Type B pancreatic cell (in vitro differentiated cells): ENCODE measurements around the gene WDTC1. TPM values are rescaled to one million over a fixed set of nuclear protein-coding genes. Genes with fewer than 3 reads are reported as not detected.
A peak's percentile ranks its signal among the peaks of the same experiment; 100 is the strongest.
"Not testable (repeated sequence)": the region's sequence is repeated elsewhere in the genome, so short reads cannot be mapped to it uniquely, and the experiment has no call there.

ENCODE experiments used
- DNase-seq: peaks from one replicate; pipeline ENCODE4 v3.0.0; 2021; ENCODE audit warnings: mixed read lengths; ENCODE audit not compliant: unreplicated experiment; ENCODE audit errors: extremely low spot score
- H3K27ac Mint-ChIP-seq: 2 replicates; pipeline ENCODE4 v1.8.0; 2021; ENCODE audit warnings: mild to moderate bottlenecking, mixed read lengths
- H3K27me3 Mint-ChIP-seq: 2 replicates; pipeline ENCODE4 v1.8.0; 2021; ENCODE audit warnings: mixed read lengths
- H3K36me3 Mint-ChIP-seq: 2 replicates; pipeline ENCODE4 v1.8.0; 2021; ENCODE audit warnings: mixed read lengths
- H3K4me1 Mint-ChIP-seq: one replicate; pipeline ENCODE4 v1.8.0; 2021; ENCODE audit warnings: mixed read lengths; ENCODE audit not compliant: unreplicated experiment
- H3K4me3 Mint-ChIP-seq: 2 replicates; pipeline ENCODE4 v1.8.0; 2021; ENCODE audit warnings: mild to moderate bottlenecking, mixed read lengths
- H3K9me3 Mint-ChIP-seq: 2 replicates; pipeline ENCODE4 v1.8.0; 2021; ENCODE audit warnings: mixed read lengths
- total RNA-seq: library from RNA; stranded (reverse); gene quantifications from 2 replicates; pipeline ENCODE4 v1.2.1, GENCODE V29; 2021; ENCODE audit warnings: low replicate concordance
- TF ChIP-seq, protein P1 (sequence below): fragments of 200-600 bp; sonication (generic); conservative IDR thresholded peaks from 2 replicates; pipeline ENCODE4 v1.5.0; 2021; ENCODE audit warnings: antibody characterized with exemption, mild to moderate bottlenecking

WDTC1 gene
- total RNA-seq, 1 donor from 2014 or later, result 33.7 TPM

- Mint-ChIP-seq H3K36me3 (peaks cover 8% of the 10 kb centered on the region), H3K9me3 (no peaks in the 10 kb centered on the region), H3K4me3 (no peak overlapping the region), H3K27ac (no peak overlapping the region), H3K4me1 (no peaks in the 10 kb centered on the region), H3K27me3 (no peaks in the 10 kb centered on the region)
- no peak for DNase-seq
- TF ChIP-seq, protein P1, sequence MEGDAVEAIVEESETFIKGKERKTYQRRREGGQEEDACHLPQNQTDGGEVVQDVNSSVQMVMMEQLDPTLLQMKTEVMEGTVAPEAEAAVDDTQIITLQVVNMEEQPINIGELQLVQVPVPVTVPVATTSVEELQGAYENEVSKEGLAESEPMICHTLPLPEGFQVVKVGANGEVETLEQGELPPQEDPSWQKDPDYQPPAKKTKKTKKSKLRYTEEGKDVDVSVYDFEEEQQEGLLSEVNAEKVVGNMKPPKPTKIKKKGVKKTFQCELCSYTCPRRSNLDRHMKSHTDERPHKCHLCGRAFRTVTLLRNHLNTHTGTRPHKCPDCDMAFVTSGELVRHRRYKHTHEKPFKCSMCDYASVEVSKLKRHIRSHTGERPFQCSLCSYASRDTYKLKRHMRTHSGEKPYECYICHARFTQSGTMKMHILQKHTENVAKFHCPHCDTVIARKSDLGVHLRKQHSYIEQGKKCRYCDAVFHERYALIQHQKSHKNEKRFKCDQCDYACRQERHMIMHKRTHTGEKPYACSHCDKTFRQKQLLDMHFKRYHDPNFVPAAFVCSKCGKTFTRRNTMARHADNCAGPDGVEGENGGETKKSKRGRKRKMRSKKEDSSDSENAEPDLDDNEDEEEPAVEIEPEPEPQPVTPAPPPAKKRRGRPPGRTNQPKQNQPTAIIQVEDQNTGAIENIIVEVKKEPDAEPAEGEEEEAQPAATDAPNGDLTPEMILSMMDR, result no peak
These were observed 34.8 kb downstream of the WDTC1 start for GRCh38 chr1:27269276-27269675.

DNA sequence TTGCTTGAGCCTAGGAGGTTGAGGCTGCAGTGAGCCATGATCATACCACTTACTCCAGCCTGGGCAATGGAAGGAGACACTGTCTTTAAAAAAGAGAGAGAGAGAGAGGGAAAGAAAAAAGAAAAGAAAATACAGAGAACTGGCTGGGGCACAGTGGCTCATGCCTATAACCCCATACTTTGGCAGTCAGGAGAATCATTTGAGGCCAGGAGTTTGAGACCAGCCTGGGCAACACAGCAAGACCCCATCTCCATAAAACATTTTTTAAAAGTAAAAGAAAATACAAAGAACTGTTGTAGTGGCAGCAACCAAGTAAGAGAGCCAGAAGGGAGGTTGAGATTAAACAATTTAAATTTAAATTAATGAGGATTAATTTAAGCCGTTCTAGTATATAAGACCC is 39.8 kb downstream of the WDTC1 start:
- no peak for DNase-seq
- H3K27me3 Mint-ChIP-seq, result no peaks in the 10 kb centered on the region
- TF ChIP-seq, protein P1, result no peak
- no peak overlapping the region for H3K27ac Mint-ChIP-seq
- H3K4me3 Mint-ChIP-seq, result no peak overlapping the region
- H3K9me3 Mint-ChIP-seq, result peaks cover 7% of the 10 kb centered on the region
- H3K36me3 Mint-ChIP-seq, result peaks cover 30% of the 10 kb centered on the region
- no peaks in the 10 kb centered on the region for H3K4me1 Mint-ChIP-seq

DNA sequence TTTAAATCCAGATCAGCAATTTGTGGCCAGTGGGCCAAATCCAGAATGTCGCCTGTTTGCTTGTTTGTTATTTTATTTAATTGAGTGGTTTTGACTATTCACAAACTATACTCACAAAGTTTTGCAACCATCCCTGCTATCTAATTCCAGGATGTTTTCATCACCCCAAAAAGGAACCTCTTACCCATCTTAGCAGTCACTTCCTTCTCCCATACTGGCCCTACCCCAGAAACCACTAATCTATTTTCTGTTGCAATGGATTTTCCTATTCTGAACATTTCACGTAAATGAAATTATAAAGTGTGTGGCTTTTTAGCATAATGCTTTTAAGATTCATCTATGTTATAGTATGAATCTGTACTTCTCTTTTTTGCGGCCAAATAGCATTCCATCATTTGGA is 41.3 kb downstream of the WDTC1 start:
- peaks cover 27% of the 10 kb centered on the region for H3K36me3 Mint-ChIP-seq
- no peaks in the 10 kb centered on the region for H3K27me3 Mint-ChIP-seq
- no peak overlapping the region for H3K4me3 Mint-ChIP-seq
- peaks cover 7% of the 10 kb centered on the region for H3K9me3 Mint-ChIP-seq
- no peak overlapping the region for H3K27ac Mint-ChIP-seq
- TF ChIP-seq, protein P1, result no peak
- H3K4me1 Mint-ChIP-seq, result no peaks in the 10 kb centered on the region
- no peak for DNase-seq

DNA sequence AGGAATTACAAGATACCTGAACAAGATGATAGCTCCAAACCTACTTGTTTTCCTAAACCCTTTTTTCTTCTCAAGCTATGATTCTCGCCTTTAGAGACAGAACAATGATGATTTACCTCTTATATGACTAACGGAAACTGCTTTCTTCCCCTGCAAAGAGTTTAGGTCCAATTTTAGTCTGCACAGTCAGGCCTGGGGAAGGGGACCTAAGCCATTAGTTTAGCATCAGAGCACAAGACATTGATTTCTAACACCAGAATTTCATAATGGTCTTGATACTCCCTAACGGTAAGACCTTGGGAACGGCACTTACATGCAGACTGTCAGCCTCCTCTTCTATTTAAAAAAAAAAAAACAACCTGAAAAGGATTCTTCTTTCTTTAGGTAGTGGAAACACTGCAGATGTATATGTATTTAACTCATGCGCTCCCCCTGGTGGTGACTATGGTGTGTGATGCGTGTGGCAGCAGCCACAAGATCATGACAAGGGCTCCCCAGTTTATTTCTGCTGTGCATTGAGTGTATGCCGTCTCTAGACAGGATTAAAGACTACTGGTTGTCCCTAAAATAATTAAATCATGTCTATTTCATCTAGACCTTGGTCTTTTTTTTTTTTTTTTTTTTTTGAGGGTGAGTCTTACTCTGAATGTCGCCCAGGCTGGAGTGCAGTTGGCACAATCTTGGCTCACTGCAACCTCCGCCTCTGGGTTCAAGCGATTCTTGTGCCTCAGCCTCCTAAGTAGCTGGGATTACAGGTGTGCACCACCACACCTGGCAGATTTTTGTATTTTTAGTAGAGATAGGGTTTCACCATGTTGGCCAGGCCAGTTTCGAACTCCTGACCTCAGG is 50.2 kb downstream of the WDTC1 start:
- Mint-ChIP-seq H3K4me3 (no peak overlapping the region), H3K27me3 (no peaks in the 10 kb centered on the region), H3K27ac (peak overlapping the region; percentile 72), H3K4me1 (no peaks in the 10 kb centered on the region), H3K9me3 (no peaks in the 10 kb centered on the region), H3K36me3 (peaks cover 17% of the 10 kb centered on the region)
- DNase-seq, result peak; percentile 87
- TF ChIP-seq, protein P1, result peak; percentile 97

DNA sequence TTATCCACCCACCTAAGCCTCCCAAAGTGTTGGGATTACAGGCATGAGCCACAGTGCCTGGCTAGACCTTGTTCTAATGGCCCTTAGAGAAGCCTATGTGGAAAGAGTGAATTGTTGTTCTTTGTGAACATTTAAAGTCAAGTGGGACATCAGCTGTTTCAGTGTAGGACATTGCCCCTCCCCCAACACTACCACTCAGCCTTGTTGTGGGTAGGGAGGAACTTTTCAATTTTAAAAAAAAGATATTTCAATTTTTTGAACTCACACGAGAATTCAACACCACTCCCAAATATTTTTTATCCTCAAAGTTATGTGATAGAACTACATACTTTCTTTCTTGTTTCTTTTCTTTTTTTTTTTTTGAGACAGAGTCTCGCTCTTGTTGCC is 50.8 kb downstream of the WDTC1 start:
- Mint-ChIP-seq H3K4me1 (no peaks in the 10 kb centered on the region), H3K27me3 (no peaks in the 10 kb centered on the region), H3K36me3 (peaks cover 18% of the 10 kb centered on the region), H3K27ac (peak overlapping the region; percentile 53), H3K4me3 (no peak overlapping the region), H3K9me3 (no peaks in the 10 kb centered on the region)
- TF ChIP-seq, protein P1, result no peak
- DNase-seq, result no peak

DNA sequence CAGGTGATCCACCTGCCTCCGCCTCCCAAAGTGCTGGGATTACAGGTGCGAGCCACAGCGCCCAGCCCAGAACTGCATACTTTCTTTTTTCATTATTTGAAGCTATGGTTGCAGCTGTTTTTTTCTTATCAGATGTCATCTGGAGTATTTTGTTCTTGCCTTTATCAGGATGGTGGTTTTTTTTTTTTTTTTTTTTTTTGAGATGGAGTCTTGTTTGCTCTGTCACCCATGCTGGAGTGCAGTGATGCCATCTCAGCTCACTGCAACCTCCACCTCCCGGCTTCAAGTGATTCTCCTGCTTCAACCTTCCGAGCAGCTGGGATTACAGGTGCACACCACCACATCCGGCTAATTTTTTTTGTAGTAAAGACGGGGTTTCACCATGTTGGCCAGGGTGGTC is 51.4 kb downstream of the WDTC1 start:
- H3K27me3 Mint-ChIP-seq, H3K4me3 Mint-ChIP-seq, DNase-seq, H3K9me3 Mint-ChIP-seq, H3K4me1 Mint-ChIP-seq: not testable (repeated sequence)
- Mint-ChIP-seq H3K27ac (peak overlapping the region; percentile 53), H3K36me3 (peaks cover 23% of the 10 kb centered on the region)

DNA sequence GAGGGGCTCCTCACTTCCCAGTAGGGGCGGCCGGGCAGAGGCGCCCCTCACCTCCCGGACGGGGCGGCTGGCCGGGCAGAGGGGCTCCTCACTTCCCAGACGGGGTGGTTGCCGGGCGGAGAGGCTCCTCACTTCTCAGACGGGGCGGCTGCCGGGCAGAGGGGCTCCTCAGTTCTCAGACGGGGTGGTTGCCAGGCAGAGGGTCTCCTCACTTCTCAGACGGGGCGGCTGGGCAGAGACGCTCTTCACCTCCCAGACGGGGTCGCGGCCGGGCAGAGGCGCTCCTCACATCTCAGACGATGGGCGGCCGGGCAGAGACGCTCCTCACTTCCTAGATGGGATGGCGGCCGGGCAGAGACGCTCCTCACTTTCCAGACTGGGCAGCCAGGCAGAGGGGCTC is 54.7 kb downstream of the WDTC1 start:
- H3K4me1 Mint-ChIP-seq, H3K27ac Mint-ChIP-seq, H3K9me3 Mint-ChIP-seq, H3K27me3 Mint-ChIP-seq, H3K4me3 Mint-ChIP-seq, DNase-seq: not testable (repeated sequence)
- H3K36me3 Mint-ChIP-seq, result peaks cover 13% of the 10 kb centered on the region
